Measurements from ENCODE around the gene CILP2. TPM values are rescaled to one million over a fixed set of nuclear protein-coding genes. Genes with fewer than 3 reads are reported as not detected.

Gene CILP2
- polyA plus RNA-seq, 4 donors: 0.13 to 0.20 (median 0.16) TPM

DNA sequence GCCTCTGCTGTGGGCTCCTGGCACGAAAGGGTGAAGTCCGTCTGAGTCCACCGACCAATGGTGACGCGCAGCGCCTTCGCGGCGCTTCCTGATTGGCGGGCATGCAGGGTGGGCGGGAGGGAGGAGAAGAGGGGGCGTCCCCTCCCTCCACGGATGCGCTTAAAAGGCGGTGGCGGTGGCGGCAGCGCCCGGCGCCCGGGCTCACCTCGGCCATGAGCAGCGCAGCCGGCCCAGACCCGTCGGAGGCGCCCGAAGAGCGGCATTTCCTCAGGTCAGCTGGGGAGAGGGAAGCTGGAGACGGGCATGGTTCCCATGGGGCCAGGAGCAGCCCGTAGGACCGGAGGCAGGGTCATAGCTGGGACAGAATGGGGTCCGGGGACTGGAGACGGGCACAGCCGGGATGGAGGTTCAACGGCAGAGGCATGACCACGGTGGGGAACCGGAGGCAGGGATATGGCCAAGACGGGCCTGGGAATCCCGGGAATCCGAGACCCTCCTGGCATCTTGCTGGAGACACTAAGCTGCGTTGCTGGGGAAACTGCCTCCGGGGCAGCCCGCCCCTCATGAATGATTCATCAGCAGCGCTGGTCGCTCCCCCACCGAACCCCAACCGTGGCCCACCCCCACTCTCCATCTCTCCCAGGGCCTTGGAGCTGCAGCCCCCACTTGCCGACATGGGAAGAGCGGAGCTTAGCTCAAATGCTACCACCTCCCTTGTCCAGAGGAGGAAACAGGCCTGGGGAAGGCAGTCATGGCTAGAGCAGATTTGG, 9.2 kb upstream of the CILP2 start, which contains the start of gene YJEFN3:
Gene YJEFN3, plus strand, starts transcription at position 191 of the 770 bp plus-strand sequence. Its CDS starts 22 bp downstream, at position 213.
- no peak for DNase-seq (ENCODE audit: low read depth in 4 of 4, low spot score in 3 of 4)

GRCh38 chr19:19529783-19530422, 8.2 kb upstream of the CILP2 start:
- no peak for DNase-seq (ENCODE audit: low read depth in 4 of 4, low spot score in 3 of 4)

- DNase-seq (ENCODE audit: low read depth in 4 of 4, low spot score in 3 of 4): no peak
These were observed 7.7 kb upstream of the CILP2 start for GRCh38 chr19:19530423-19530804.

DNA sequence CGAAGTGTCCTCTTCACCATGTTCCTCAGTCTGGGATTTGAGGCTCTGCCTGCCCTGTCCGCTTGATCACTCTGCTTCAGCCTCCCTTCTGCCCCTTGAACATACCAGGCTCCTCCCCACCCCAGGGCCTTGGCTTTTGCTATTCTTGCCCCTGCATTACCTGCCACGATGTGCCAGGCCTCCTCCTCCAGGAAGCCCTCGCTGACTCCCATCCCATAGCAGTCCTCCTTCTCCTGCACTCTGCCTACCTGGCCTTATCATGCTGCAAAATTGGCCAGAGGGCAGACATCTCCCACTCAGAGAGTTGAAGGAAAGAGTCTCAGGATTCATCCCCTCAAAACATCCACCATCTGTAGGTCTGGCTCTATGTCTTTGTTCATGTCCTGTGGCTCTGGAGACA, 7.2 kb upstream of the CILP2 start:
- no peak for DNase-seq (ENCODE audit: low read depth in 4 of 4, low spot score in 3 of 4)

- DNase-seq (ENCODE audit: low read depth in 4 of 4, low spot score in 3 of 4): no peak
These were observed 5.9 kb upstream of the CILP2 start for GRCh38 chr19:19531951-19532805.

DNA sequence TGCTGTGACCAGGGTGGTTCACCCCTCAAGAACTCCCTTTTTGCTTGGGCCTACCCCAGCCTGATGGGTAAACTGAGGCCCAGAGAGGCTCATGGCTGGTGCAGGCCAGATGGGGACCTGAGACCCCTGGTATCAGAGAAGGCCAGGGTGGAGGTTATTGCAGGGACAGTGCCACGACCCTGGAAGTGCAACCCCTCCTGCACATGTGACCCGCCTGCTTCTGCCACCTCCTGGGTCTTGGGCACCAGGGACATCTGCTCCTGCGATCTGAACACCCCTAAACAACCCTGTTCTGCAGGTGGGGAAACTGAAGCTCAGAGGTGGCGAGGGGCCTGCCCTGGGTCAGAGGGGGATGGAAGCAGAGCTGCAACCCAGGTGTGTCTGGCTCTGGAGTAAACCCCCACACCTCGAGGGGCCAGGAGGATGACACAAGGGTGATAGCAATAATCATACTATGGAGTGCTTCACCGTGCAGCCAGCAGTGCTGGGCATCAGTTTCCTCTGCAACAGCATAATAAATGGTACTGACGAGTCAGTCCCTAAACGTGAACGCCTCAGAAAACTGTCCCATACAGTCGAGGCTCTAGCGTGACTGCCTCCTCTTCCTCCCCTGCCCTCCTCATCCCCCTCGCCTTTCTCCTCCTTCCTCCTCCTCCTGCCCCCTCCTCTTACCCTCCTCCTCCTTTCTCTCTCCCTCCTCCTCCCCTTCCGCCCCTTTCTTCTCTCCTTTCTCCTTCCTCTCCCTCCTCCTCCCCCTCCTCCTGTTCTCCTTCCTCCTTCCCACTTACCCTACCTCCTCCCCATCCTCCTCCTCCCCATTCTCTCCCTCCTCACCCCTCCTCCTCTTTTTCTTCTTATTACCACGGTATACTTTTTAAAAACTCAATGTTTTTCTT, 5.0 kb upstream of the CILP2 start:
- no peak for DNase-seq (ENCODE audit: low read depth in 4 of 4, low spot score in 3 of 4)

GRCh38 chr19:19533841-19534240, 4.2 kb upstream of the CILP2 start:
- no peak for DNase-seq (ENCODE audit: low read depth in 4 of 4, low spot score in 3 of 4)

DNA sequence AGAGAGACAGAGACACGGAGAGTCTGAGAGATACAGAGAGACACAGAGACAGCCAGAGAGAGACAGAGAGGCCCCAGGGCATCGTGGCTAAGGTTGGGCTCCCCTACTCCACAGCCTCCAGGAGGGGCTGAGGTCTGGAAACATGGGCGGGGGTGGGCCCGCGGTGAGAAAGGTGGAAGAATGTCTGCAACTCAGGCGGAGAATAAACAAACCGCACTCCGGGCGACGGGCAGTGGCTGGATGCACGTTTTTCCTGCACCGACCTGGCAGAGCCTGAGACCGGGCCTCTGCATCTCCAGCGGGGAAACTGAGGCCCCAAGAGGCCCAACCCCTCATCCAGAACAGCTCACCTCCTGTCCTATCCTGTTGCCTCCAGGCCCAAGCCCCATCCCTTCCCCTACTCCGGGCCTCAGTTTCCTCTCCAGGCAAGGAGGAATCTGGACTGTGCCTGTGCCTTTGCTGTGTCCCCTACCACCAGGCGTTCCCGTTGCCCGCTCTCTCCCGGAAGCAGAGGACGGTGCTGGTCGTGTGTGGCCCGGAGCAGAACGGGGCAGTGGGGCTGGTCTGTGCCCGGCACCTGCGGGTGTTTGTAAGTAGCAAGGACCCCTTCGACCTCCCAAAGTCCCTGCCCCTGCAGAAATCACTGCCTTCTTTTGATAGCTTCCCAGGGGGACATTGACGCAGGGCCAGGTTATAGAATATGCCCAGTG, 3.4 kb upstream of the CILP2 start:
- no peak for DNase-seq (ENCODE audit: low read depth in 4 of 4, low spot score in 3 of 4)

DNA sequence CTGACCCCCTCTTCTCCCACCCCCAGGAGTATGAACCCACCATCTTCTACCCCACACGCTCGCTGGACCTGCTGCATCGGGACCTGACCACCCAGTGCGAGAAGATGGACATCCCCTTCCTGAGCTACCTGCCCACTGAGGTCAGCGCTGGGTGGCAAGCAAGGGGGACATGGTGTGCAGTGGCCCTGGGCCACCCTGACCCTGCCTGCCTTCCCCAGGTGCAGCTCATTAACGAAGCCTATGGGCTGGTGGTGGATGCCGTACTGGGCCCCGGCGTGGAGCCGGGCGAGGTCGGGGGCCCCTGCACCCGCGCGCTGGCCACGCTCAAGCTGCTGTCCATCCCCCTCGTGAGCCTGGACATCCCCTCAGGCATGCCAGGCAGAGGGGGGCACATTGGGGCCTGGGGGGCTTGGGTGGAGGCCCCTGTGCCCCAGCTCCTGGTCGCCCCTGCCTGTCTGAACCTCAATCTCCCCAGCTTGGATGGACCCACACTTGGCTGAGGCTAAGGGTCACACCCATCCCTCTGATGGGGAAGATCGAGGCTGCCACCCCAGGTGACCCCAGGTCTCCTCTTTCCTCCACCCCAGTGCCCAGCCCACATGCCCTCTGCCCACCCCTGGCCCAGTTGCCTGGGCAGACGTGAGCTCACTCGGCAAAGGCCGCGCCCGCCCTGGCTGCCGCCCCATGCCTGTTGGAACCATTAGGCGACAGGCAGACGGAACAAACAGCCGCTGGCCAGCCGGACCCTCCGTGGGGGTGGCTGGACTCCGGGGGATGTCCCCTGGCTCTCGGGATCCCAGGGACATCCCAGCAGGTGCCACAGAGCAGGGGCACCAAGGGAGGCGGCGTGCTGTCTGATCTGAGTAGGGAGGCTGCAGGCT, 2.5 kb upstream of the CILP2 start:
- DNase-seq (ENCODE audit: low read depth in 4 of 4, low spot score in 3 of 4): no peak

- no peak for DNase-seq (ENCODE audit: low read depth in 4 of 4, low spot score in 3 of 4)
These were observed 703 bp upstream of the CILP2 start for GRCh38 chr19:19537075-19538048.

- no peak for DNase-seq (ENCODE audit: low read depth in 4 of 4, low spot score in 3 of 4)
These were observed 711 bp downstream of the CILP2 start for GRCh38 chr19:19538785-19539166.

DNA sequence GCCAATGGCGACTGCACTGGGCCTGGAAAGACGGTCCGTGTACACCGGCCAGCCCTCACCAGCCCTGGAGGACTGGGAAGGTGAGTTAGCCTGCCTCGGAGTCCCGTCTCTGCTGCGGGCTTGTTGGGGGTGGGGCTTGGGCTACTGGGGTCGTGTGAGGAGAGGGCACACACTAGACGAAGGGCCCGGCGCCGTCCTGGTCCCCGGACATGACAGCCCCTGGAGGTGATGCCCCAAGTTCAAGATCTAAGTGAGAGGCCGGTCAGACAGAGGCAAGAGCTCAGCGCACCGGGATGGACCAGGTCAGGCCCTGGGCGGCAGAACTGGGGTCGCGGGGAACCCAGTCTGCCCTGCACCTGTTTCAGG, 1.6 kb downstream of the CILP2 start:
- no peak for DNase-seq (ENCODE audit: low read depth in 4 of 4, low spot score in 3 of 4)

GRCh38 chr19:19540064-19540714, 2.1 kb downstream of the CILP2 start:
- no peak for DNase-seq (ENCODE audit: low read depth in 4 of 4, low spot score in 3 of 4)

- DNase-seq (ENCODE audit: low read depth in 4 of 4, low spot score in 3 of 4): no peak
These were observed 2.9 kb downstream of the CILP2 start for GRCh38 chr19:19540715-19541515.

DNA sequence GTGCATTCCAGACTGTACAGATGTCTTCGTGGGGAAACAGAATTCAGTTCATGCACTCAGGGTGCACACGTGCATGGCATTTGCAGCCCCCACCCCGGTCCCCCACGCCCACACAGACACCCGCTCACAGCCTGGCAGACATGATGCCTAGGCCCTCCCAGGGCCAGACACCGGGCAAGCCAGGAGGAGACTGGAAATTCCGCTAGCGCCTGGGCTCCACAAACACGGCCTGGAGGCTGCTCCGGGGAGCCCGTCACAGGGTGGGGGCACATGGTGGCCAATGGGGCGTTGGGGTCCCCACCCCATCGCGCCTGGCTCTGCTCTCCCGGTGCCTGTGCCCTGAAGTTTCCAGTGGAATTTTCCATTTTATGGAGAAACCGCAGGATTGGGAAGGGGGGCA, 3.6 kb downstream of the CILP2 start:
- DNase-seq (ENCODE audit: low read depth in 4 of 4, low spot score in 3 of 4): no peak

DNA sequence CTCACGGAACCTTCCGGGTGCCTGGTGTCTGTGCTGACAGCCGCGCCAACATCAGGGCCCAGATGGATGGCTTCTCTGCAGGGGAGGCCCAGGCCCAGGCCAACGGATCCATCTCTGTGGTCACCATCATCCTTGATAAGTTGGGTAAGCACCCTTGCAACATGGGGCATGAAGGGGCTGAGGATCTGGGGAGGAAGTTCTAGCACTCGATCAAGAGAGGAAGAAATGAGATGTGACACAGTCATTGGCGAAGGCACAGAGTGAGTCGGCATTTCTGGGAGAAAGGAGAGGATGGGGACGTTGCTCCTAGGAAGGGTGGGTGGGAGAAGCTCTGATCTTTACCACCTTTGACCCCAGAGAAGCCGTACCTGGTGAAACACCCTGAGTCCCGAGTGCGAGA, 4.4 kb downstream of the CILP2 start:
- DNase-seq (ENCODE audit: low read depth in 4 of 4, low spot score in 3 of 4): no peak

All from left renal pelvis (tissue), 4 donors.